ENCODE data around the gene TRMT13. TPM values are rescaled to one million over a fixed set of nuclear protein-coding genes. Genes with fewer than 3 reads are reported as not detected.

TRMT13 gene
- total RNA-seq = 21.7 and 23.1 TPM in 2 replicates

- intact Hi-C loops (cut with micrococcal nuclease) = loop anchor here (1.0 to 10.0 kb wide), 15 partner anchors 95 to 1262 kb away; partner anchors contain the start of genes AGL, CDC14A, DBT and RTCA
Measured at GRCh38 chr1:100132566-100133477, at the start of gene TRMT13, which contains the start of gene SASS6. Gene TRMT13, plus strand, starts transcription at chr1:100133163. Its CDS starts 6 bp downstream, at chr1:100133169. Gene SASS6, minus strand, starts transcription at chr1:100132930. Its CDS starts 116 bp downstream, at chr1:100132814.

- intact Hi-C loops (cut with micrococcal nuclease) = no loop called here
Measured at GRCh38 chr1:100087396-100087795, 45.6 kb upstream of the TRMT13 start.

- intact Hi-C loops (cut with micrococcal nuclease) = no loop called here
Measured at GRCh38 chr1:100089082-100089481, 43.9 kb upstream of the TRMT13 start.

- intact Hi-C loops (cut with micrococcal nuclease) = no loop called here
Measured at GRCh38 chr1:100090471-100090870, 42.5 kb upstream of the TRMT13 start.

- intact Hi-C loops (cut with micrococcal nuclease) = no loop called here
Measured at GRCh38 chr1:100100202-100100601, 32.8 kb upstream of the TRMT13 start.

GRCh38 chr1:100101564-100101963 lies 31.4 kb upstream of the TRMT13 start:
- intact Hi-C loops (cut with micrococcal nuclease) = no loop called here

- intact Hi-C loops (cut with micrococcal nuclease) = no loop called here
Measured at GRCh38 chr1:100107696-100108095, 25.3 kb upstream of the TRMT13 start.

GRCh38 chr1:100109554-100110066 lies 23.4 kb upstream of the TRMT13 start:
- intact Hi-C loops (cut with micrococcal nuclease) = loop anchor here (5.0 kb wide), 1 partner anchor 32 kb away; no protein-coding TSS in a partner anchor

GRCh38 chr1:100115524-100115923 lies 17.4 kb upstream of the TRMT13 start:
- intact Hi-C loops (cut with micrococcal nuclease) = no loop called here

GRCh38 chr1:100122177-100122576 lies 10.8 kb upstream of the TRMT13 start:
- intact Hi-C loops (cut with micrococcal nuclease) = no loop called here

GRCh38 chr1:100127226-100127625 lies 5.7 kb upstream of the TRMT13 start:
- intact Hi-C loops (cut with micrococcal nuclease) = no loop called here

- intact Hi-C loops (cut with micrococcal nuclease) = loop anchor here (5.0 to 10.0 kb wide), 2 partner anchors 734 to 1107 kb away; partner anchors contain the start of gene S1PR1
Measured at GRCh38 chr1:100130552-100131077, 2.3 kb upstream of the TRMT13 start.

- intact Hi-C loops (cut with micrococcal nuclease) = loop anchor here (2.0 to 10.0 kb wide), 4 partner anchors 265 to 1261 kb away; partner anchors contain the start of gene S1PR1
Measured at GRCh38 chr1:100131623-100132022, 1.3 kb upstream of the TRMT13 start.

GRCh38 chr1:100134872-100135271 lies 1.9 kb downstream of the TRMT13 start:
- intact Hi-C loops (cut with micrococcal nuclease) = loop anchor here (5.0 to 10.0 kb wide), 2 partner anchors 730 to 1102 kb away; partner anchors contain the start of gene S1PR1

GRCh38 chr1:100137602-100138001 lies 4.6 kb downstream of the TRMT13 start:
- intact Hi-C loops (cut with micrococcal nuclease) = loop anchor here (10.0 kb wide), 1 partner anchor 727 kb away; no protein-coding TSS in a partner anchor

GRCh38 chr1:100141192-100141591 lies 8.2 kb downstream of the TRMT13 start:
- intact Hi-C loops (cut with micrococcal nuclease) = no loop called here

- intact Hi-C loops (cut with micrococcal nuclease) = no loop called here
Measured at GRCh38 chr1:100142343-100142742, 9.4 kb downstream of the TRMT13 start.

- intact Hi-C loops (cut with micrococcal nuclease) = no loop called here
Measured at GRCh38 chr1:100145116-100145515, 12.2 kb downstream of the TRMT13 start.

GRCh38 chr1:100146958-100147357 lies 14.0 kb downstream of the TRMT13 start:
- intact Hi-C loops (cut with micrococcal nuclease) = no loop called here

- intact Hi-C loops (cut with micrococcal nuclease) = no loop called here
Measured at GRCh38 chr1:100147875-100148274, 14.9 kb downstream of the TRMT13 start.

- intact Hi-C loops (cut with micrococcal nuclease) = no loop called here
Measured at GRCh38 chr1:100151679-100152078, 18.7 kb downstream of the TRMT13 start.

GRCh38 chr1:100152271-100152670 lies 19.3 kb downstream of the TRMT13 start:
- intact Hi-C loops (cut with micrococcal nuclease) = no loop called here
